Measurements from ENCODE around the gene NES.

Gene NES

DNA sequence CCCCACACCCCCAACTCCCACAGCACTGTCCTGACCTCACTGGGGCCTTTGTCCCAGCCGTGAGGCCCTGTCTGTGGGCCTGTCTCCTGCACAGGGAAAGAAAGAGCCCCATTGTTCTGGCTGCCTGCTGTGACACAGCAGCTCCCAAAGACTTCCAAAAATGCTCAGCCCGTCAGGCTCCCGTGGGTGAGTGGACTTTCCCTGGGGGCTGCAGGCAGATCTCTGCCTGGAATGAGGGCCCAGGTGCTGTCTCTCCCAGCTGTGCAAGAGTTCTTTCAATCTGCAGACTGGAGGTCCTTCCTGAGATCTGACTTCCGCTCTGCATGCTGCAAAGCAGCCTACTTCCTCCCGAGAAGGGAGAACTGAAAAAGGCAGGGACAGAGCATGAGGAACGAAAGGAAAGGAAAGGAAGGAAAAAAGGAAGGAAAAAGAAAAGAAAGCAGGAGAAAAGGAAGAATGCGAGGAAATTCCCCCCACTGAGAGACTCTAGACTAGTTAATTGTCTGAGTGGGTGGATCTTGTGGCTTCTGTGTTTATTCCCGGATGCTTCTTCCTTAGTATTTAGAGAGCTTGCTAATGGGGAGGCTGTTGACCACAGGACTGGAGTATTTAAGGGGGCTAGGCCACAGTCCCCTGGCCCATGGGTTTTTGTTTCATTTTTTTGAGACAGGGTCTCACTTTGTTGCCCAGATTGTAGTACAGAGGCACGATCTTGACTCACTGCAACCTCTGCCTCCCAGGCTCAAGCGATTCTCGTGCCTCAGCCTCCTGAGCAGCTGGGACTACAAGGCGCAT lies 15.0 kb downstream of the NES start:
- DNase-seq (ENCODE audit: low read depth in 2 of 2), result no peak

DNA sequence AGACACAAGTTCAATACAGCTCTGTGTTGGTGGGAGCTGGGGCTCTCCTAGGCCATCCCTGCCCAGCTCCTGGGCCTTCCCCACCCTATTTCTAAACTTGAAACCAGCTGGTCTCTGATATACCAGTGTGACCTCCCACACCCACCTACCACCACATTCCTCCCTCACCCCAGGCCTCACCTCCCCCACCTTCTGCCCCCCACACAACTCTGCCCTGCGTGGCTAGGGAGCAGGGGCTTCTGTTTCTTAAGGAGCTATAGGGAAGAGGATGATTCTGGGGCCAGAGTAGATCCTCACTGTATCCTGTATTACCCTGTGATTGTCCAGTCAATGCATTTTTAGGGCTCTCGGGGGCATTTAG lies 16.5 kb downstream of the NES start:
- no peak for DNase-seq (ENCODE audit: low read depth in 2 of 2)

DNA sequence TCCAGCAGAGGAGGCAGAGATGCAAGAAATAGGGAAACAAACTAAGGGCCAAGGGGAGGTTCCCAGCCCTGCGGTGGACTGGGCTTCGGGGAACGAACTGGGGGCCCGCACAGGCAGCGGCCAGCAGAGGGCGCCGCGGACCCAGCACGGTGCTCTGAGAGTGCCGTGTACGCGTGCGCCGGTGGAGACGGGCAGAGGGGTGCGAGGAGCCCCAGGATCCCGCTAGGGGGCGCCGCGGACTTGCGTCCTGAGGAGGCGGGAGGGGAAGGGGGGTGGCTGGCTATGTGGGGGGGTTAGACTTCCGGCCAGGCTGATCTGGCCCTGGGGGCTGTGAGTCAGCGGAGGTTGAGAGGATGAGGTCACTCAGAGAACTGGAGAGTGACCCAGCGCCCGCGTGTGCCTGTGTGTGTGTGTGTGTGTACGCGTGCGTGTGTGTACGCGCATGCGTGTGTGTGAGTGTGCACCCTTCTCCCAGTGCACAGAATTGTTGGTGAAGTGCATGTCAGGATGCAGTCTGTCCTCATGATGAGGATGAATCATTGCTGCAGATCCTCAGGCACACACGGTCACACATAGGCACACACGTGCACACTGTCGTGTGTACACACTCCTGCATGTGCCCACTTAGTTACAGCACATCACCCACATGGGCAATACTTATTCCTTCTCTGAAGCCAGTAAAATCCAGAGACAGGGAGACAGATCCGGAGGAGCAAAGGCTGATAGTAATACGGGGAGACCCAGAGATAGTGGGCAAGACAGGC lies 17.0 kb downstream of the NES start:
- DNase-seq (ENCODE audit: low read depth in 2 of 2), result peak; percentile 85

DNA sequence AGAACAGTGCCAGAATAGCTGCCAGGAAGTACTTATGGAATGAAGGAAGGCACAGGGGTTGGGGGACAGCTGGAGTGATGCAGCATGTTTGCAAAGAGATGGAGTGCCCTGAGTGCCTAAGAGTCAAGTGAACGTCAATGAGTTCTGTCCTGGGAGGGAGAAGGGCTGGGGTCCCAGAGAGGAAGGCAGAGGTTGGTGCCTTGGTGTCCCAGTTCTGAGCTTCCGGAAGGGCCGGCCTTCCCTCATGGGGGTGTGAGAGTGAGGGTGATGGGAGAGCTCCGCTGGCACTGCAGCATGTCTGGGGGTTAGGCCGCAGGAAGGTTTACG lies 17.6 kb downstream of the NES start:
- DNase-seq (ENCODE audit: low read depth in 2 of 2), result no peak

DNA sequence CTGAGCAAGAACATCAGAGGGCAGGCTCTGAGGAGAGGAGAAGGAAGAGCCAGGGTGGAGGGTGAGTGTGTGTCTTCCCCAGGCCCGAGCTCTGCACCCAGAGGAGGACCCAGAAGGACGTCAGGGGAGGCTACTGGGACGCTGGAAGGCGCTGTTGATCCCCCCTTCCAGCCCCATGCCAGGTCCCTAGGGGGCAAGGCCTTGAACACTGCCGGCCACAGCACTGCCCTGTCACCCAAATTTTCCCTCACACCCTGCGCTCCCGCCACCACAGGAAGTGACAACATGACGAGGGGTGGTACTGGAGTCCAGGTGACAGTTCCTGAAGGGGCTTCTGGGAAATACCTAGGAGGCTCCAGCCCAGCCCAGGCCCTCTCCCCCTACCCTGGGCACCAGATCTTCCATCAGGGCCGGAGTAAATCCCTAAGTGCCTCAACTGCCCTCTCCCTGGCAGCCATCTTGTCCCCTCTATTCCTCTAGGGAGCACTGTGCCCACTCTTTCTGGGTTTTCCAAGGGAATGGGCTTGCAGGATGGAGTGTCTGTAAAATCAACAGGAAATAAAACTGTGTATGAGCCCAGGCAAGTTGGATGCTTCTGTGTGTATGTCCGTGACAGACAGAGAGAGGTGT lies 18.1 kb downstream of the NES start:
- no peak for DNase-seq (ENCODE audit: low read depth in 2 of 2)

DNA sequence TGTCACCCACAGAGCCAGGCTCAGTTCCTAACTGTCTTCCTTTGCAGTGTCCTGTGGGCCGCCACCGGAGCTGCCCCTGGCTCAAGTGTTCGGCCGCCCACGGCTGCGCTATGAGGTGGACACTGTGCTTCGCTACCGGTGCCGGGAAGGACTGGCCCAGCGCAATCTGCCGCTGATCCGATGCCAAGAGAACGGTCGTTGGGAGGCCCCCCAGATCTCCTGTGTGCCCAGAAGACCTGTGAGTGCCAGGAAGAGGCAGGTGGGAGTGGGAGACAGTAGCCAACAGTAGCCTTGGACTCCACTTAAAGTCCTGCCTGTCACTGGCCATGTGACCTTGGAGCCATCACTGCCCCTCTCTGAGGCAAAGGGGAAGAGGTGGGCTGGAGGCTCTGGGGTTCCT lies 18.7 kb downstream of the NES start:
- DNase-seq (ENCODE audit: low read depth in 2 of 2), result no peak

DNA sequence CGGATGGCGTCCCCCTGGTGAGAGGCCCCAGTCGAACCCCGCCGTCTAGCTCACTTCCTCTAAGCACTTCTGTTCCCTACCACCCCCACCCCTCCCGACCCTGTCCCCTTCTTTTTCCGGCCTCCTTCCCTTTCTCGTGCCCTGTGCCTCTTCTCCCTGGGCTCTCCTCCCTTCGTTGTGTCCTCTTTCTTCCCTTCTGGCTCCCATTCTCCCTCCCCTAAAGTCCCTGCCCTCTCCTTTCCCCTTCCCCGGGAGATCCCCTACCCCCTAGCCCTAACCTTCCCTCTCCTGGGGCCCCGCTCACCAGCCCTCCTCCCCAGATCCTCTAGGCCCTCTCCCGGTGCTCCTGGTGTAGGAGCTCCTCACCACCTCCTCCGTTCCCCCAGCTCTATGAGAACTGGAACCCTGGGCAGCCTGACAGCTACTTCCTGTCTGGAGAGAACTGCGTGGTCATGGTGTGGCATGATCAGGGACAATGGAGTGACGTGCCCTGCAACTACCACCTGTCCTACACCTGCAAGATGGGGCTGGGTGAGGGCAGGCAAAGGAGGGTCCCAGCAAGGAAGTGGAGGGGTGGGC lies 19.4 kb downstream of the NES start:
- no peak for DNase-seq (ENCODE audit: low read depth in 2 of 2)

DNA sequence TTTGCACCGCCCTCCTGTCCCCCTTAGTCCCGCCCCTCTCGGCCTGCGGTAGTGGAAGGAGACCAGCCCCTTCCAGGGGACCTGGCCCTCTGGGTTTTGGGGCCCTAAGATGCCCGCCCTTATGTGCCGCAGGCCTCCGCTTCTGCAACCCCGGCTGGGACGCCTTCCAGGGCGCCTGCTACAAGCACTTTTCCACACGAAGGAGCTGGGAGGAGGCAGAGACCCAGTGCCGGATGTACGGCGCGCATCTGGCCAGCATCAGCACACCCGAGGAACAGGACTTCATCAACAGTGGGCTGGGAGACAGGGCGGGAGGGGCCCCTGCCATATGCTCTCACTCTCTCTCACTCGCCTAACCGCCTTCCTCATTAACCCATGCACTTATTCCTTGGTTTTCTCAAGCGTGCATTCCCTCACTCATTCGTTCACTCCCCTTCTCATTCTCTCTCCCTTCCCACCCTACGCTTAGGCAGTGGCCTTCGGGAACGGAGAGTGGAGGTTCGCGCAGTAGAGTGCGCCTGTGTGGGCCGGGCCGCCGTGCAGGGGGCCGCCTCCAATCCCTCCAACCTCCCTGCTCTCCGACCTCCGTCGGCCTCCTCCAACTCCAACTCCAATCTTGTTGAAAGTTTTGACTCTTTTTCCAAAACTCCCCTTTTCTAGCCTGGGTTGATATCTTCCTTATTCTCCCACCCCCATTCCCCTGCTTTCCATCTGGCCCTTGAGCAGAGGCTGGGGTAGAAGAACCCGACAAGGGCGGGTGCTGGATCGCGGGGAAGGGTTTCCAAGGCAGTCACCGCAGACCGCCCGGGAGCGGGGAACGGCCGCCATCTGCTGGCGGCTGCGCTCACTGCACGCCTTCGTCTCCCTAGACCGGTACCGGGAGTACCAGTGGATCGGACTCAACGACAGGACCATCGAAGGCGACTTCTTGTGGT lies 20.1 kb downstream of the NES start:
- DNase-seq (ENCODE audit: low read depth in 2 of 2), result no peak

DNA sequence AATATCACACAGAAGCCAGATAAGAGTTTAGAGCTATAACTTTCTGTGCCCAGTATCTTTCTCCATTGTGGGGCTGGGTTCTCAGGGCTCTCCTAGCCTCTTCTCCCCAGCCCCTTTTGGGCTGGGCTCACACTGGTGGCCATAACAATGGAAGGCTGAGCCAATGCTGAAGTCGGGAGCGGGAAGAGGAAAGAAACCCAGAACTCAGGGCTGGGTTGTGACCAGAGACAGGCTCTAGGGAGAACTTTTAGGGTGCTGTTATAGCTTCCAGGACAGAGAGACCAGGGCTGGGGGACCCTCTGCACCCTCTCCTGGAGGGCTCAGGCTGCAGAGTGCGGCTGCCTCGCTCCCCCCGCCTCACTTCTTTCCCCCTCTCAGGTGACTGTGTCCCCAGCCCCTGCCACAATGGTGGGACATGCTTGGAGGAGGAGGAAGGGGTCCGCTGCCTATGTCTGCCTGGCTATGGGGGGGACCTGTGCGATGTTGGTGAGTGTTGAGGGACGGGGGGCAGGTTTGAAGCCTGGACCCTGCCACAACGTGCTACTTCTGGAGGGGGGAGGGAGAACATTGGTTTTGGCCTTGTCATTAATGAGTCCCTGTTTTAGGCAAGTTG lies 21.2 kb downstream of the NES start:
- DNase-seq (ENCODE audit: low read depth in 2 of 2), result no peak

DNA sequence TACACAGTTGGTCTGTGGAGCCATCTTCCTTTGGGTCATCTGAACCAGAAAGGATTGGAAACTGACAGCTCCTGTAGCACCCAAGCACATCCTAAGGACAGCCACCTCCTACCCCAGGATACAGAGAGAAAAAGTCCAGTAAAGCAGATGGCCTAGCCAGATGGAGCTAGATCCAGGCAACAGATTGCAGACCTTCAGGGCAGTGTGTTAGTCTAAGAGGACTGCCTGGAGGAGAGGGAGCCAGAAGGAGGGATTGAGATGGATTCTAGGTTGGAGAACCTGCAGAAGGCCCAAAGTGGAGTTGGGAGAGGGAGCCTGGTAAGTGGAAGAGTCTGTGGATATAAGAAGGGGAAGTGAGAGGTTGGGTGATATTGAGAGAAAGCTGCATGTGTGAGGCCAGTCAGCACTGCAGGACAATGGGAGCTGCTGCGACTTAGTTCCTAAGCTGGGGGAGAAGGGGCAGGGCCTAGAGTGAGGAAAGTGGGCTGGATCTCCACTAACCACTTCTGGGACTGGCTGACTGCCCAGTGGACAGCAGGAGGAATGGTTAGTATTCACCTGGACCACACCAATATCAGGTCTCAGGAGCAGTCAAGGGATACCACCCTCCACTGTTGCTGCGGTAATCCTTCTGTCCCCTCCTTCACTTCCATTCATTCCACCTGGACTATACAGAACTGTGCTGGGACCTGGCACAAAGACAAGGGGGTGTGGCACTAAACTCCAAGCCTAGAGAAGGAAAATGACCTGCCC lies 21.9 kb downstream of the NES start:
- DNase-seq (ENCODE audit: low read depth in 2 of 2), result no peak

DNA sequence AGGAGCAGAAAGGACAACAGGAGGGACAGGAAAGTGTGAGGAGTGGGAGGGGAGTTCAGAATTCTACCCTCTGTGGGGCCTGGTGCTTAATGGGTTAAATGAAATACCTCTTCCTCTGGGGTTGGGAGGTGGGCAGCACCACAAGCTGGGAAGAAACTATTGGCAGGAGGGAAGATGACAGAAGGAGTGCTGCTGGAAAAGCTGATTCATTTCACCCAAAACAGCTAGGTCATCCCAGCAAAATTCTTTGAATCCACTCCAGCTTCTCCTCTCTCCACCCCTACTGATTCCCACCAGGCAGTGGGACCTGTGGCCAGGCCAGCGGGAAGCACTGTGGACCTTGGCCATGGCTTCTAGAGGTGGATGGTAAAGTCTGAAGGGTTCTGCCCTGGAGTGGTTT lies 22.5 kb downstream of the NES start:
- DNase-seq (ENCODE audit: low read depth in 2 of 2), result no peak

DNA sequence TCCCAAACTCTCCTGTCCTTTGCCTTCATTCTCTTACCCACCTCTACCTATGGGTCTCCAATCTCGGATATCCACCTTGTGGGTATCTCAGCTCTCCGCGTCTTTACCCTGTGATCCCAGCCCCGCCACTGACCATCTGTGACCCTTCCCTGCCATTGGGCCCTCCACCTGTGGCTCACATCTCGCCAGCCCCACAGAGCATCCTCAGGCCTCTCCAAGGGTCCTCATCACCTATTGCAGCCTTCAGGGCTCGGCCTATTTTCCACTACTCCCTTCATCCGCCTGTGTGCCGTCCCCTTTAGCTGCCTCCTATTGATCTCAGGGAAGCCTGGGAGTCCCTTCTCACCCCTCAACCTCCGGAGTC lies 24.2 kb downstream of the NES start:
- DNase-seq (ENCODE audit: low read depth in 2 of 2), result no peak

DNA sequence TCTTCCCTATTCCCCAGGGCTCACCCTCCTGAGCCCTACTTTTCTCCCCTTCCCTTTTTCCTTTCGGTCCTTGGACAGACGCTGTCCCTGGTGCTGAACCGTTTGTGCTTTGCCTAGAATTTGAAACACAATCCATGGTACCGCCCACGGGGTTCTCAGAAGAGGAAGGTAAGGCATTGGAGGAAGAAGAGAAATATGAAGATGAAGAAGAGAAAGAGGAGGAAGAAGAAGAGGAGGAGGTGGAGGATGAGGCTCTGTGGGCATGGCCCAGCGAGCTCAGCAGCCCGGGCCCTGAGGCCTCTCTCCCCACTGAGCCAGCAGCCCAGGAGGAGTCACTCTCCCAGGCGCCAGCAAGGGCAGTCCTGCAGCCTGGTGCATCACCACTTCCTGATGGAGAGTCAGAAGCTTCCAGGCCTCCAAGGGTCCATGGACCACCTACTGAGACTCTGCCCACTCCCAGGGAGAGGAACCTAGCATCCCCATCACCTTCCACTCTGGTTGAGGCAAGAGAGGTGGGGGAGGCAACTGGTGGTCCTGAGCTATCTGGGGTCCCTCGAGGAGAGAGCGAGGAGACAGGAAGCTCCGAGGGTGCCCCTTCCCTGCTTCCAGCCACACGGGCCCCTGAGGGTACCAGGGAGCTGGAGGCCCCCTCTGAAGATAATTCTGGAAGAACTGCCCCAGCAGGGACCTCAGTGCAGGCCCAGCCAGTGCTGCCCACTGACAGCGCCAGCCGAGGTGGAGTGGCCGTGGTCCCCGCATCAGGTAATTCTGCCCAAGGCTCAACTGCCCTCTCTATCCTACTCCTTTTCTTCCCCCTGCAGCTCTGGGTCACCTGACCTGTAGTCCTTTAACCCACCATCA lies 24.8 kb downstream of the NES start:
- DNase-seq (ENCODE audit: low read depth in 2 of 2), result no peak

DNA sequence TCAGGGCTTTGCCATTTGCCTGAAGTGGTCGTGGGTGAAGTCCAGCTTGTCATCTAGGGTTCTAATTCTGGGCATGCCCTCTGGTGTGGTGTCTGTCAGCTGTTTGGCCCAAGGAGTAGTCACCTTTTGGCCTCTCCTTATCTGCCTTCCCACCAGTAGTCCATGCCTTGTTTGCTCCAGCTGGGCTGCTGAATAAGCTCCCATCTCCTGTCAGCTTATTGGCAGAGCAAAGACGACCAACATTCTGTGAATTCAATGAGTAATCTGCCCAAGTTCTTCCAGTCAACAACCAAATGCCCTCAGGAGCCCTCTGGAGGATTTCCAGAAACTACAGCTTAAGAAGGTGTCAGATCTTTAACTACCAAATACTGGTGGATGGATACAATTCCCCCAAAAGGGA lies 28.3 kb downstream of the NES start:
- no peak for DNase-seq (ENCODE audit: low read depth in 2 of 2)

DNA sequence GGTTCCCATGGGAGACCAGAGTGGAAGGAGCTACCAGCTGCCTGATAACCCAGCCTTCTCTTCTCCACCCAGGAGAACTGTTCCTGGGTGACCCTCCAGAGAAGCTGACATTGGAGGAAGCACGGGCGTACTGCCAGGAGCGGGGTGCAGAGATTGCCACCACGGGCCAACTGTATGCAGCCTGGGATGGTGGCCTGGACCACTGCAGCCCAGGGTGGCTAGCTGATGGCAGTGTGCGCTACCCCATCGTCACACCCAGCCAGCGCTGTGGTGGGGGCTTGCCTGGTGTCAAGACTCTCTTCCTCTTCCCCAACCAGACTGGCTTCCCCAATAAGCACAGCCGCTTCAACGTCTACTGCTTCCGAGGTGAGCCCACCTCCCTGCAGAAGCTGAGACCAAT lies 28.7 kb downstream of the NES start:
- no peak for DNase-seq (ENCODE audit: low read depth in 2 of 2)

DNA sequence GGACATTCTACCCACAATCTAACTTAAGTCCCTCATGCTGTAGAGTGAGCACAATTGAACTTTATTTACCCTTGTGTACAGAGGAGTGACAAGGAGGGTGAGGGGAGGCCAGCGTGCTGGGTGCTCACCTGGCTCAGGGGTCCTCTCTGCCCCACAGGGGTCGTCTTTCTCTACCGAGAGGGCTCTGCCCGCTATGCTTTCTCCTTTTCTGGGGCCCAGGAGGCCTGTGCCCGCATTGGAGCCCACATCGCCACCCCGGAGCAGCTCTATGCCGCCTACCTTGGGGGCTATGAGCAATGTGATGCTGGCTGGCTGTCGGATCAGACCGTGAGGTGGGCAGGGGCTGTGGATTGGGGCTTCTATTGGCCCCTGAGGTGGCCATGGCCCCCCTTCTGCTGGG lies 29.9 kb downstream of the NES start:
- DNase-seq (ENCODE audit: low read depth in 2 of 2), result no peak

DNA sequence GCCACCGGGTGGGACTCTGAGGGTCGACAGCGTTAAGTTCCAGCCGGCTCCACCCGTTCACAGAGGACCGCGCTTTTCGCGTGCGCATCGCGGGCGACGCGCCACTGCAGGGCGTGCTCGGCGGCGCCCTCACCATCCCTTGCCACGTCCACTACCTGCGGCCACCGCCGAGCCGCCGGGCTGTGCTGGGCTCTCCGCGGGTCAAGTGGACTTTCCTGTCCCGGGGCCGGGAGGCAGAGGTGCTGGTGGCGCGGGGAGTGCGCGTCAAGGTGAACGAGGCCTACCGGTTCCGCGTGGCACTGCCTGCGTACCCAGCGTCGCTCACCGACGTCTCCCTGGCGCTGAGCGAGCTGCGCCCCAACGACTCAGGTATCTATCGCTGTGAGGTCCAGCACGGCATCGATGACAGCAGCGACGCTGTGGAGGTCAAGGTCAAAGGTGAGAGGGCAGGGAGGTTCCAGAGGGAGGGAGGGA lies 30.4 kb downstream of the NES start:
- DNase-seq (ENCODE audit: low read depth in 2 of 2), result no peak

DNA sequence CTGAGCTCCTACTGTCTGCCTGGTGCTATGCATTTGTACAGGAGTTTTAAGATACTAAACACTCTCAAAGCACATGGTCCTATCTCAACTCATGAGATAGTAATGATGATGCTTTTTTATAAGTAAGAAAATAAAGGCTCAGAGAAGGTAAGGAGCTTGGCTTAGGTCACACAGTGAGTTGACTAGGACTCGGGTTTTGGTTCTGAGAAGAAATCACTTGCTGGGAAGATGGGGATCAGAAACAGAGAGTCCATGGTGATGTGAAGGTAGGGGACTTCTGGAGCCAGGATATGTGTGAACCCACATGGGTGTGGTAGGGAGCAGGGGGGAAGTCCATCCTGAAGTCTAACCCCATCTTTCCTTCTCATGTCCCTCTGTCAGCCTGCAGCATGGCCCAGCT lies 31.5 kb downstream of the NES start:
- DNase-seq (ENCODE audit: low read depth in 2 of 2), result no peak

DNA sequence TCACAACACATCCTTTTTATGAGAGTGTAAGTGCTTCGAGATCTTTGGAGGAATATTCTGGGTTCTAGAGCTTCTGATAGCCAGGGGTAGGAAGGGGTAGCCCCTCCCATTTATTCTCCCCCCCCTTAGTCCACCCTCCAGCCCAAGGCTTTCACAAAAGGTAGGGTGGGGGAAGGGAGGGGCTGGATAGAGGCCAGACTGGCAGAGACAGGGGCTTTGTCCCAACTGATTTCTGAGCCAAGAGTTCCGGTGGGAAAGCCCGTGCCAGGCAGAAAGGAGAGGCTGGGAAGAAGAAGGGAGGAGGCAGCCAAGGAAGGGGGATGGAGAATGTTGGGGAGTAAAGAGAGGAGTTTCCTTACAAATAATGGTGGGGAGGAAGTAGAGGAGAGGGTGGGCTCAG lies 32.2 kb downstream of the NES start:
- DNase-seq (ENCODE audit: low read depth in 2 of 2), result no peak

DNA sequence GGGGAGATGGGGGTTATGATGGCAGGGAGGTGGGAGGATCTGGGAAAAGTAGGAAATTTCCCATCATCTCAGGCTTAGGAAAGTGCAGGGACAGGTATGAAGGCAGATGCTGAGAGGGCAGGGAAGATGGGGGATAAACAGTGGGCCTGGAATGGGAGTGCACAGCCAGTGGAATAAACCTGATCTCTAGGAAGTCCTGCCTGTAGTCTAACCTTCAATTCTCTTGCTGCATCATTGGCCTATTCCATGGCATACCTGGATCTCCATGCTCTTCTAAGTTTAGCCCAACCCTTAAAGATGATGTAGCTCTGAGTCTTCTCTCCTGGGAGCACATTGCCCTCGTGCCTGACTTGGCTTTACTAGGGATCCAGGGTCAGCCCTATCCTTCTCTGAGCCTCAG lies 32.6 kb downstream of the NES start:
- no peak for DNase-seq (ENCODE audit: low read depth in 2 of 2)

Data from fibroblast of skin of left biceps (primary cell).